GM12878 (cell line): ENCODE data around the gene EVI5L. TPM values are rescaled to one million over a fixed set of nuclear protein-coding genes. Genes with fewer than 3 reads are reported as not detected.

Source experiments
- ATAC-seq: fragments of 200-7000 bp; cut with Tn5 transposase; 3 replicates; pipeline ENCODE4 v1.9.1; 2020; ENCODE audit warnings: mild to moderate bottlenecking, moderate library complexity
- BruUV-seq: library from RNA; stranded (reverse); fragments of 400-500 nt; replicated peaks from 2 replicates; lab custom pipeline; 2021; lab: Mats Ljungman, UMichigan
- CTCF ChIA-PET: fragments of 300-600 bp; sonication (Branson Sonifier 250); formaldehyde crosslinking; extraction: SDS; loops from one replicate; lab custom pipeline; 2021; ENCODE audit warnings: inconsistent platforms; lab: Yijun Ruan, JAX
- POLR2A ChIA-PET: fragments of 350-600 bp; formaldehyde crosslinking; extraction: SDS; loops from one replicate; lab custom pipeline; 2021; ENCODE audit warnings: inconsistent platforms; lab: Charles Lee
- RAD21 ChIA-PET: fragments of 300-600 bp; sonication (Branson Sonifier 250); formaldehyde crosslinking; loops from one replicate; lab custom pipeline; 2023; ENCODE audit warnings: antibody characterized with exemption; ENCODE audit not compliant: unreplicated experiment; lab: Charles Lee
- SMC1A ChIA-PET: fragments of 300-600 bp; sonication (Branson Sonifier 250); formaldehyde crosslinking; loops from one replicate; lab custom pipeline; 2023; ENCODE audit not compliant: unreplicated experiment, uncharacterized antibody; lab: Charles Lee
- DNase-seq: peaks from one replicate; pipeline ENCODE4 v3.0.0-alpha.2; 2011; ENCODE audit warnings: low read depth, low spot score
- FAIRE-seq: peaks from 3 replicates; lab custom pipeline; 2011; peaks lifted over from hg19 to GRCh38; lab: Jason Lieb, UNC
- H2AFZ ChIP-seq: 2 replicates; pipeline ENCODE4 v1.6.0; 2011; ENCODE audit warnings: low read depth, low read length, control low read depth; ENCODE audit not compliant: control insufficient read depth
- H3K27ac ChIP-seq: 2 replicates; pipeline ENCODE4 v1.5.1; 2011; ENCODE audit warnings: control low read depth; ENCODE audit not compliant: control insufficient read depth, insufficient read depth
- H3K27me3 ChIP-seq, 2 experiments: replicated peaks in 1 of 2; 2 replicates each; pipeline versions ENCODE4 v1.6.0 to v1.6.1; 2011; ENCODE audit warnings: low read length in 1 of 2; ENCODE audit not compliant: control insufficient read depth in 2 of 2, insufficient read depth in 2 of 2
- H3K36me3 ChIP-seq, 2 experiments: 2 replicates each; pipeline ENCODE4 v1.5.1; 2011; ENCODE audit warnings: low read length in 1 of 2; ENCODE audit not compliant: control insufficient read depth in 2 of 2, insufficient read depth in 2 of 2
- H3K4me1 ChIP-seq: 2 replicates; pipeline ENCODE4 v1.6.1; 2011; ENCODE audit warnings: mild to moderate bottlenecking, low read length, moderate library complexity, mixed read lengths; ENCODE audit not compliant: control insufficient read depth, insufficient read depth
- H3K4me2 ChIP-seq: 2 replicates; pipeline ENCODE4 v1.6.0; 2011; ENCODE audit warnings: control low read depth; ENCODE audit not compliant: control insufficient read depth, insufficient read depth
- H3K4me3 ChIP-seq: fragments of 200-600 bp; sonication (generic); 2 replicates; pipeline ENCODE4 v1.5.1; 2016
- H3K79me2 ChIP-seq: 2 replicates; pipeline ENCODE4 v1.6.0; 2011; ENCODE audit warnings: low read length; ENCODE audit not compliant: control insufficient read depth, insufficient read depth
- H3K9ac ChIP-seq: 2 replicates; pipeline ENCODE4 v1.8.0; 2011; ENCODE audit warnings: low read length, control low read depth, mixed read lengths; ENCODE audit not compliant: control insufficient read depth, insufficient read depth
- H3K9me3 ChIP-seq: replicated peaks from 3 replicates; pipeline ENCODE4 v1.5.1; 2011; ENCODE audit warnings: mild to moderate bottlenecking, low read length; ENCODE audit not compliant: control insufficient read depth, insufficient read depth
- H4K20me1 ChIP-seq: 2 replicates; pipeline ENCODE4 v1.6.0; 2011; ENCODE audit not compliant: control insufficient read depth, insufficient read depth
- BCLAF1 ChIP-seq: fragments of 450-650 bp; IDR thresholded peaks from 2 replicates; pipeline ENCODE4 v1.6.1; 2017; ENCODE audit warnings: antibody characterized with exemption, mild to moderate bottlenecking, moderate library complexity
- BHLHE40 ChIP-seq, 2 experiments: fragments of 450-650 bp in 1 of 2; IDR thresholded peaks; 2 replicates each; pipeline ENCODE4 v1.6.1; 2011 to 2017; ENCODE audit warnings: low read depth in 2 of 2, borderline replicate concordance in 1 of 2, improper control_type of control experiment in 1 of 2, low read length in 1 of 2, mild to moderate bottlenecking in 1 of 2
- EED ChIP-seq: sonication (generic); IDR thresholded peaks from 2 replicates; pipeline ENCODE4 v1.6.1; 2016; ENCODE audit warnings: antibody characterized with exemption, low read depth
- IKZF1 ChIP-seq: fragments of 450-650 bp; conservative IDR thresholded peaks from 2 replicates; pipeline ENCODE4 v1.6.1; 2017; ENCODE audit warnings: antibody characterized with exemption, mild to moderate bottlenecking
- LARP7 ChIP-seq: fragments of 450-650 bp; IDR thresholded peaks from 2 replicates; pipeline ENCODE4 v1.6.1; 2017; ENCODE audit warnings: mild to moderate bottlenecking
- NBN ChIP-seq: fragments of 450-650 bp; IDR thresholded peaks from 2 replicates; pipeline ENCODE4 v1.6.1; 2016
- NFYA ChIP-seq: IDR thresholded peaks from 2 replicates; pipeline ENCODE4 v1.6.1; 2011; ENCODE audit warnings: low read depth, mild to moderate bottlenecking, low read length, improper control_type of control experiment, borderline replicate concordance
- NR2C2 ChIP-seq: IDR thresholded peaks from 2 replicates; pipeline ENCODE4 v1.6.1; 2011; ENCODE audit warnings: borderline replicate concordance, low read depth; ENCODE audit not compliant: control insufficient read depth, insufficient read length
- PKNOX1 ChIP-seq: fragments of 450-650 bp; IDR thresholded peaks from 2 replicates; pipeline ENCODE4 v1.6.1; 2016; ENCODE audit warnings: mild to moderate bottlenecking
- RBBP5 ChIP-seq: fragments of 200-600 bp; sonication (generic); conservative IDR thresholded peaks from 2 replicates; pipeline ENCODE4 v1.6.1; 2016
- SP1 ChIP-seq: IDR thresholded peaks from one replicate; pipeline ENCODE4 v1.6.1; 2011; ENCODE audit warnings: low read depth, low read length
- STAT3 ChIP-seq: IDR thresholded peaks from 2 replicates; pipeline ENCODE4 v1.6.1; 2011; ENCODE audit warnings: low read depth, low read length, improper control_type of control experiment
- TAF1 ChIP-seq: IDR thresholded peaks from 2 replicates; pipeline ENCODE4 v1.6.1; 2011; ENCODE audit warnings: mild to moderate bottlenecking, low read depth, low read length, borderline replicate concordance
- TCF3 ChIP-seq: IDR thresholded peaks from 2 replicates; pipeline ENCODE4 v1.6.1; 2012; ENCODE audit warnings: low read depth, mild to moderate bottlenecking, low read length, borderline replicate concordance; ENCODE audit not compliant: insufficient read depth
- WRNIP1 ChIP-seq: IDR thresholded peaks from 2 replicates; pipeline ENCODE4 v1.6.1; 2011; ENCODE audit warnings: low read depth, low read length, improper control_type of control experiment, borderline replicate concordance
- YBX1 ChIP-seq: fragments of 450-650 bp; IDR thresholded peaks from 2 replicates; pipeline ENCODE4 v1.6.1; 2016; ENCODE audit warnings: antibody characterized with exemption
- ZBTB11 ChIP-seq: fragments of 450-650 bp; formaldehyde crosslinking; IDR thresholded peaks from 2 replicates; pipeline ENCODE4 v1.5.0; 2022; ENCODE audit warnings: mild to moderate bottlenecking, missing genetic modification characterization
- WGBS: methylation state at CpG from one replicate; pipeline ENCODE4 v1.1.6; 2016; ENCODE audit warnings: low lambda C conversion rate; ENCODE audit not compliant: insufficient replicate concordance, insufficient coverage; ENCODE audit errors: missing lambda C conversion rate; 5-methylcytosine and 5-hydroxymethylcytosine counted together
- in situ Hi-C: fragments of 300-500 bp; cut with MboI; formaldehyde crosslinking; loops from 9 replicates; pipeline ENCODE4 v1.14.3; 2018; ENCODE audit warnings: mixed read lengths
- intact Hi-C: fragments of 100-400 bp; cut with micrococcal nuclease; formaldehyde crosslinking; loops from one replicate; pipeline ENCODE4 v1.14.2; 2022; ENCODE audit not compliant: unreplicated experiment
- polyA plus RNA-seq, 11 experiments: library from polyadenylated mRNA; depleted of rRNA in 4 of 11; unstranded in 6 of 11; stranded (reverse) in 5 of 11; fragments of >200 nt; fragmentation: Nextera tagmentation in 4 of 11; fragmentation: Illumina TruSeq in 1 of 11; extraction: Ambion mirVana in 4 of 11; extraction: Trizol in 1 of 11; gene quantifications; 1 replicate in 1 of 11; 2 replicates in 10 of 11; pipeline versions ENCODE4 v1.2.1 to v1.2.3, GENCODE V29; 2011 to 2016; ENCODE audit warnings: inconsistent platforms in 2 of 11, missing spikeins in 2 of 11, low read depth in 1 of 11
- total RNA-seq, 4 experiments: library from RNA; depleted of rRNA in 3 of 4; stranded (reverse); fragments of >200 nt in 3 of 4; fragmentation: Illumina TruSeq in 1 of 4; extraction: Trizol in 1 of 4; gene quantifications; 2 replicates each; pipeline versions ENCODE4 v1.2.1 to v1.2.3, GENCODE V29; 2013 to 2021

EVI5L gene
- total and polyA plus RNA-seq, 10 of the 15 experiments (the other 5 are each of a cell fraction or from before 2014, with no cell fraction given) = 0.23 to 13.8 (median 5.0) TPM

GRCh38 chr19:7895565-7895964 lies 65.5 kb downstream of the EVI5L start (continued):
- TF ChIP-seq BCLAF1 (no peak), YBX1 (no peak), WRNIP1 (no peak), NBN (no peak), TCF3 (no peak), EED (no peak)

GRCh38 chr19:7897292-7897691 lies 67.3 kb downstream of the EVI5L start:
- Histone ChIP-seq H3K27ac (no peak overlapping the region), H4K20me1 (no peaks in the 10 kb centered on the region), H3K27me3 (no peaks in the 10 kb centered on the region; a peak in 1 of 4 replicates), H3K79me2 (no peaks in the 10 kb centered on the region), H3K4me3 (no peak overlapping the region), H3K9ac (no peak overlapping the region), H3K9me3 (no peaks in the 10 kb centered on the region), H3K36me3 (no peaks in the 10 kb centered on the region), H3K4me2 (no peak overlapping the region), H3K4me1 (no peaks in the 10 kb centered on the region), H2AFZ (no peak overlapping the region)
- POLR2A ChIA-PET = interaction anchor here (1.1 kb wide), 1 partner anchor 24 kb away, joined by 4 read pairs; no protein-coding TSS in a partner anchor
- SMC1A ChIA-PET = no interaction called here
- no peak for ATAC-seq
- DNase-seq = no peak
- CTCF ChIA-PET = interaction anchor here (0.6 kb wide), 1 partner anchor 15 kb away, joined by 3 read pairs; no protein-coding TSS in a partner anchor
- no peak for TF ChIP-seq TAF1
- TF ChIP-seq STAT3 = no peak
- no peak for TF ChIP-seq NR2C2
- TF ChIP-seq NFYA = no peak
- no peak for TF ChIP-seq PKNOX1
- no peak for TF ChIP-seq IKZF1
- no peak for TF ChIP-seq RBBP5
- TF ChIP-seq WRNIP1 = no peak
- TF ChIP-seq ZBTB11 (CRISPR knock-in tag) = no peak
- TF ChIP-seq LARP7 = no peak
- no peak for TF ChIP-seq SP1
- TF ChIP-seq BHLHE40 (IDR thresholded peaks at IDR 0.05; ENCODE audit: borderline replicate concordance in 1 of 2, low read depth in 2 of 2, low read length in 1 of 2) = no peak
- RAD21 ChIA-PET = no interaction called here
- in situ Hi-C loops (no loop called here), intact Hi-C loops (no loop called here)
- WGBS = 43% methylated on average over 11 of the region's 11 CpGs
- BruUV-seq = no TSS peak
- FAIRE-seq = no peak
